ENCODE results near the gene CSDE1.
"Not testable (repeated sequence)": the region's sequence is repeated elsewhere in the genome, so short reads cannot be mapped to it uniquely, and the experiment has no call there.

- not testable (repeated sequence) for TF ChIP-seq CTCF (IDR thresholded peaks at IDR 0.05 in 8 of 11, conservative IDR thresholded peaks at IDR 0.05 in 3 of 11); POLR2A (IDR thresholded peaks at IDR 0.05)
Measured at GRCh38 chr1:114753702-114754101, 4.1 kb downstream of the CSDE1 start.

Data from spleen (tissue), 7 donors.